Measurements from ENCODE around the gene KIF9.
"Not testable (repeated sequence)": the region's sequence is repeated elsewhere in the genome, so short reads cannot be mapped to it uniquely, and the experiment has no call there.

Gene KIF9

GRCh38 chr3:47251689-47252088 lies 30.9 kb downstream of the KIF9 start:
- H3K4me2 ChIP-seq: no peak overlapping the region
- no peak overlapping the region for H3K4me3 ChIP-seq
- no peaks in the 10 kb centered on the region for H3K36me3 ChIP-seq
- no peak for TF ChIP-seq Cebpa-rat (IDR thresholded peaks at IDR 0.05)
- H3K4me1 ChIP-seq: no peaks in the 10 kb centered on the region
- no peak overlapping the region for H3K27ac ChIP-seq
- no peaks in the 10 kb centered on the region for H3K27me3 ChIP-seq
- H4K20me1 ChIP-seq: no peaks in the 10 kb centered on the region
- no peaks in the 10 kb centered on the region for H3K9me3 ChIP-seq (replicated peaks in 1 of 11)
- H3K9ac ChIP-seq: no peak overlapping the region

DNA sequence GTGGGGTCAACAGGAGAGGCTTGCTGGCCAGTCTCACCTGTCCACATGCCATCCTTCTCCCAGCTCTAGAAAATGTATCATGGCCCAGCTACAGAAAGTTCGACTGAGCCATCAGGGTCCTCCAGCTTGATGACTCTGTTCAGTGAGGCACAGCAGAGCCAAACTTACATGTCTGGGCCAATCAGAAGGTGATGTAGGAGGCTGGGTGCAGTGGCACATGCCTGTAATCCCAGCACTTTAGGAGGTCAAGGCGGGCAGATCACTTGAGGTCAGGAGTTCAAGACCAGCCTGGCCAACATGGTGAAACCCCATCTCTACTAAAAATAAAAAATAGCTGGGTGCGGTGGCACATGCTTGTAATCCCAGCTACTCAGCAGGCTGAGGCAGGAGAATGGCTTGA lies 31.5 kb downstream of the KIF9 start:
- not testable (repeated sequence) for H3K4me2 ChIP-seq; H3K27me3 ChIP-seq; H3K36me3 ChIP-seq; H4K20me1 ChIP-seq; H3K4me1 ChIP-seq; H3K9ac ChIP-seq; H3K27ac ChIP-seq; H3K9me3 ChIP-seq (replicated peaks in 1 of 11); H3K4me3 ChIP-seq

- Histone ChIP-seq H3K4me3 (no peak overlapping the region), H4K20me1 (no peaks in the 10 kb centered on the region), H3K27ac (no peak overlapping the region; a peak in 1 of 22 replicates), H3K4me2 (no peak overlapping the region), H3K27me3 (no peaks in the 10 kb centered on the region), H3K4me1 (no peaks in the 10 kb centered on the region), H3K36me3 (peaks cover 0 to 6% (median 0%) of the 10 kb centered on the region in 11 experiments; a peak in 1 of 22 replicates), H3K9me3 (replicated peaks in 1 of 11) (no peaks in the 10 kb centered on the region), H3K9ac (no peak overlapping the region; a peak in 1 of 22 replicates)
- TF ChIP-seq Cebpa-rat (IDR thresholded peaks at IDR 0.05): no peak
Measured at GRCh38 chr3:47250309-47251060, 32.1 kb downstream of the KIF9 start.

- TF ChIP-seq Cebpa-rat (IDR thresholded peaks at IDR 0.05): no peak
- H3K4me1 ChIP-seq: no peaks in the 10 kb centered on the region
- H4K20me1 ChIP-seq: no peaks in the 10 kb centered on the region
- no peak overlapping the region for H3K4me3 ChIP-seq
- no peak overlapping the region for H3K27ac ChIP-seq
- no peak overlapping the region for H3K9ac ChIP-seq
- peaks cover 0 to 25% (median 4%) of the 10 kb centered on the region in 11 experiments; a peak in 7 of 22 replicates for H3K36me3 ChIP-seq
- H3K9me3 ChIP-seq (replicated peaks in 1 of 11): no peaks in the 10 kb centered on the region
- no peaks in the 10 kb centered on the region for H3K27me3 ChIP-seq
- H3K4me2 ChIP-seq: no peak overlapping the region
Measured at GRCh38 chr3:47247131-47248064, 35.2 kb downstream of the KIF9 start.

DNA sequence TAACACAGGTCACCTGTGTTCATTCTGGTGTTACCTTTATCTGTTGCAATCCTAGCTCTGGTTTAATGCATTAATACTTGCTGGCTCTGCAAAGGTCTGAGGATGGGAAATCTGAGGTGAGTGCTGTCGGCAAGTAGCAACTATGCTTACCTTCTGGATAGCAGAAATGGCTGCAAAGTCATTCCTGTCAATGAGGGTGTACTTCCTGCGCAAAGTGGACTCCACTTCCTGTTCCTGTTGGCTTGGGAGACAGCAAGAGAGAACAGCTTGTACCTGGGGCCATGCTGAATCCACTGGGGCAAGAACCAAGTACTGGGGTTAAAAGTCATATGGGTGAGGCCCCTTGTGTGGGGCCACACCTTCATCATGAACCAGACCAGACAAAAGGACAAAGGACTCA lies 37.3 kb downstream of the KIF9 start:
- Histone ChIP-seq H3K4me3 (no peak overlapping the region), H4K20me1 (no peaks in the 10 kb centered on the region), H3K27me3 (no peaks in the 10 kb centered on the region), H3K9me3 (replicated peaks in 1 of 11) (no peaks in the 10 kb centered on the region), H3K4me2 (no peak overlapping the region), H3K4me1 (no peaks in the 10 kb centered on the region), H3K27ac (no peak overlapping the region), H3K9ac (no peak overlapping the region), H3K36me3 (peaks cover 0 to 25% (median 4%) of the 10 kb centered on the region in 11 experiments; a peak in 7 of 22 replicates)
- no peak for TF ChIP-seq Cebpa-rat (IDR thresholded peaks at IDR 0.05)

- no peaks in the 10 kb centered on the region for H3K4me1 ChIP-seq
Measured at GRCh38 chr3:47244531-47245100, 38.0 kb downstream of the KIF9 start.

GRCh38 chr3:47243419-47244147 lies 39.0 kb downstream of the KIF9 start:
- Histone ChIP-seq H3K9ac (no peak overlapping the region), H3K9me3 (replicated peaks in 1 of 11) (no peaks in the 10 kb centered on the region), H4K20me1 (no peaks in the 10 kb centered on the region), H3K4me2 (no peak overlapping the region), H3K27me3 (no peaks in the 10 kb centered on the region), H3K36me3 (peaks cover 0 to 25% (median 4%) of the 10 kb centered on the region in 11 experiments; a peak in 7 of 22 replicates), H3K27ac (no peak overlapping the region), H3K4me1 (no peaks in the 10 kb centered on the region), H3K4me3 (no peak overlapping the region)
- TF ChIP-seq Cebpa-rat (IDR thresholded peaks at IDR 0.05): no peak

More at GRCh38 chr3:47244531-47245100, 38.0 kb downstream of the KIF9 start:
- Histone ChIP-seq H3K4me2 (no peak overlapping the region), H3K27me3 (no peaks in the 10 kb centered on the region), H3K4me3 (no peak overlapping the region), H3K9ac (no peak overlapping the region), H4K20me1 (no peaks in the 10 kb centered on the region), H3K36me3 (peaks cover 0 to 25% (median 4%) of the 10 kb centered on the region in 11 experiments; a peak in 7 of 22 replicates), H3K9me3 (replicated peaks in 1 of 11) (no peaks in the 10 kb centered on the region), H3K27ac (no peak overlapping the region)
- no peak for TF ChIP-seq Cebpa-rat (IDR thresholded peaks at IDR 0.05)

GRCh38 chr3:47239929-47240328 lies 42.7 kb downstream of the KIF9 start:
- H4K20me1 ChIP-seq: no peaks in the 10 kb centered on the region
- no peak overlapping the region for H3K4me2 ChIP-seq
- H3K9me3 ChIP-seq (replicated peaks in 1 of 11): no peaks in the 10 kb centered on the region
- H3K27ac ChIP-seq: no peak overlapping the region
- H3K4me1 ChIP-seq: no peaks in the 10 kb centered on the region
- H3K36me3 ChIP-seq: peaks cover 0 to 19% (median 0%) of the 10 kb centered on the region in 11 experiments; a peak in 7 of 22 replicates
- no peak overlapping the region for H3K4me3 ChIP-seq
- H3K27me3 ChIP-seq: no peaks in the 10 kb centered on the region
- no peak overlapping the region for H3K9ac ChIP-seq
- no peak for TF ChIP-seq Cebpa-rat (IDR thresholded peaks at IDR 0.05)

DNA sequence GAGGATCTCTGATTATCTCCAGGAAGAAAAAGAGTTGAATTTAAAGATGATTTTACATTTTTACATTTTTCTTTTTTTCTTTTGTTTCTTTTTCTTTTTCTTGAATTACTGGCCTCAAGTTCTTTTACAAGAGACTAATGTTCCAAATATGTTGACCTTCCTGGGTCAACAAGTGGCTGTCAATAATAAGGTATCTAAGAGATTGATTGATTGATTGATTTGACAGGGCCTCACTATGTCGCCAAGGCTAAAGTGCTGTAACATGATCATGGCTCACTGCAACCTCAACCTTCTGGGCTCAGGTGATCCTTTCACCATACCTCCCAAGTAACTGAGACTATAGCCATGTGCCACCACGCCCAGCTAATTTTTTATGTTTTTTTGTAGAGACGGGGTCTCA lies 44.6 kb downstream of the KIF9 start:
- Histone ChIP-seq H3K9me3 (replicated peaks in 1 of 11) (no peaks in the 10 kb centered on the region), H4K20me1 (no peaks in the 10 kb centered on the region), H3K4me1 (no peaks in the 10 kb centered on the region), H3K27ac (no peak overlapping the region), H3K9ac (no peak overlapping the region), H3K4me3 (no peak overlapping the region), H3K27me3 (no peaks in the 10 kb centered on the region), H3K4me2 (no peak overlapping the region), H3K36me3 (peaks cover 0 to 7% (median 0%) of the 10 kb centered on the region in 11 experiments; a peak in 1 of 22 replicates)
- no peak for TF ChIP-seq Cebpa-rat (IDR thresholded peaks at IDR 0.05)

Data from BLaER1 treated with 17β-estradiol and CSF1 and Interleukin-3, amounts not matched to agents 10 nM and 100 nM (cell line).